ENCODE measurements around the gene PYM1. TPM values are rescaled to one million over a fixed set of nuclear protein-coding genes. Genes with fewer than 3 reads are reported as not detected.

PYM1 gene
- polyA plus RNA-seq, 1 of the 3 experiments (the other 2 are of a cell fraction), result 36.3 TPM

GRCh38 chr12:55852740-55853139 lies 75.0 kb downstream of the PYM1 start:
- H3K36me3 ChIP-seq (replicated peaks in 1 of 2; ENCODE audit: control insufficient read depth in 1 of 2, insufficient read depth in 2 of 2, low read length in 1 of 2), result no peaks in the 10 kb centered on the region
- CTCF ChIA-PET, result interaction anchor here (0.6 kb wide), 1 partner anchor 74 kb away, joined by 4 read pairs; no protein-coding TSS in a partner anchor
- no peaks in the 10 kb centered on the region for H3K79me2 ChIP-seq (ENCODE audit: insufficient read depth)
- H2AFZ ChIP-seq (ENCODE audit: low read depth), result no peak overlapping the region
- H3K4me2 ChIP-seq, result no peak overlapping the region
- H3K9me2 ChIP-seq, result no peaks in the 10 kb centered on the region
- H3K9ac ChIP-seq, result no peak overlapping the region
- no peak for TF ChIP-seq EZH2phosphoT487 (IDR thresholded peaks at IDR 0.05; ENCODE audit: borderline replicate concordance, low read depth)
- no peak for TF ChIP-seq FOXM1 (IDR thresholded peaks at IDR 0.05; ENCODE audit: low read depth)
- TF ChIP-seq GABPA (IDR thresholded peaks at IDR 0.05; ENCODE audit: low read depth), result no peak
- no peak for TF ChIP-seq RCOR1 (IDR thresholded peaks at IDR 0.05; ENCODE audit: low read length)
- no peak for TF ChIP-seq YY1 (IDR thresholded peaks at IDR 0.05; ENCODE audit: low read depth)
- no peak for TF ChIP-seq TEAD4 (IDR thresholded peaks at IDR 0.05; ENCODE audit: borderline replicate concordance, insufficient read depth)
- TF ChIP-seq USF2 (IDR thresholded peaks at IDR 0.05; ENCODE audit: borderline replicate concordance, low read depth, low read length), result no peak
- no peak for TF ChIP-seq RAD21 (IDR thresholded peaks at IDR 0.05; ENCODE audit: low read length)
- no peak for TF ChIP-seq NFIC (IDR thresholded peaks at IDR 0.05; ENCODE audit: borderline replicate concordance)
- no peak for TF ChIP-seq EP300 (IDR thresholded peaks at IDR 0.05; ENCODE audit: borderline replicate concordance in 1 of 2, low read depth in 1 of 2, low read length in 1 of 2)
- peaks cover 0 to 7% of the 10 kb centered on the region in 2 experiments; a peak in 1 of 4 replicates for H3K4me1 ChIP-seq (ENCODE audit: control insufficient read depth in 1 of 2, insufficient read depth in 2 of 2, low read depth in 1 of 2, low read length in 1 of 2)
- peaks cover under 1% of the 10 kb centered on the region for H3F3A ChIP-seq (replicated peaks; ENCODE audit: insufficient read depth)
- no peaks in the 10 kb centered on the region for H3K9me3 ChIP-seq
- no peak overlapping the region for H3K4me3 ChIP-seq (ENCODE audit: low read depth in 2 of 2, low read length in 1 of 2)
- POLR2A ChIA-PET, result no interaction called here
- no peaks in the 10 kb centered on the region for H3K27me3 ChIP-seq (ENCODE audit: insufficient read depth)
- DNase-seq, result no peak
- H3K27ac ChIP-seq (ENCODE audit: low read depth in 2 of 2, low read length in 1 of 2), result no peak overlapping the region
- H4K20me1 ChIP-seq (ENCODE audit: insufficient read depth), result no peaks in the 10 kb centered on the region
- 9% methylated on average over 1 of the region's 1 CpG for WGBS (ENCODE audit: low lambda C conversion rate)

Other genes with a start within 250 kb of the PYM1 start
- 17.6 and 19.7 TPM in 2 replicates for gene ITGA7, start 220.0 kb downstream of the PYM1 start, polyA plus RNA-seq (2012; rRNA removed)
- 277 and 331 TPM in 2 replicates for gene BLOC1S1, start 211.8 kb downstream of the PYM1 start, polyA plus RNA-seq (2012; rRNA removed)
- gene RDH5, start 207.5 kb downstream of the PYM1 start, polyA plus RNA-seq (2012; rRNA removed), result 5.2 and 5.4 TPM in 2 replicates
- gene CD63, start 198.9 kb downstream of the PYM1 start, polyA plus RNA-seq (2012; rRNA removed), result 1,022 and 1,465 TPM in 2 replicates
- 6.9 and 9.4 TPM in 2 replicates for gene GDF11, start 184.8 kb downstream of the PYM1 start, polyA plus RNA-seq (2012; rRNA removed)
- 65.8 and 66.9 TPM in 2 replicates for gene SARNP, start 110.2 kb downstream of the PYM1 start, polyA plus RNA-seq (2012; rRNA removed)
- 35.2 and 37.3 TPM in 2 replicates for gene ORMDL2, start 109.9 kb downstream of the PYM1 start, polyA plus RNA-seq (2012; rRNA removed)
- 11.0 and 15.4 TPM in 2 replicates for gene DNAJC14, start 98.3 kb downstream of the PYM1 start, polyA plus RNA-seq (2012; rRNA removed)
- 5.7 and 6.8 TPM in 2 replicates for gene MMP19, start 85.0 kb downstream of the PYM1 start, polyA plus RNA-seq (2012; rRNA removed)
- 74.6 and 75.9 TPM in 2 replicates for gene DGKA, start 3.3 kb upstream of the PYM1 start, polyA plus RNA-seq (2012; rRNA removed)
- 1.8 and 2.7 TPM in 2 replicates for gene PMEL, start 38.1 kb upstream of the PYM1 start, polyA plus RNA-seq (2012; rRNA removed)
- 34.7 and 43.3 TPM in 2 replicates for gene CDK2, start 38.9 kb upstream of the PYM1 start, polyA plus RNA-seq (2012; rRNA removed)
- 54.0 and 79.4 TPM in 2 replicates for gene RAB5B, start 46.2 kb upstream of the PYM1 start, polyA plus RNA-seq (2012; rRNA removed)
- 23.2 and 25.7 TPM in 2 replicates for gene SUOX, start 69.4 kb upstream of the PYM1 start, polyA plus RNA-seq (2012; rRNA removed)
- gene IKZF4, start 93.1 kb upstream of the PYM1 start, polyA plus RNA-seq (2012; rRNA removed), result 2.0 and 3.9 TPM in 2 replicates
- gene RPS26, start 114.0 kb upstream of the PYM1 start, polyA plus RNA-seq (2012; rRNA removed), result 1,500 and 1,782 TPM in 2 replicates
- 1.4 and 1.5 TPM in 2 replicates for gene ERBB3, start 152.3 kb upstream of the PYM1 start, polyA plus RNA-seq (2012; rRNA removed)
- 207 and 213 TPM in 2 replicates for gene PA2G4, start 176.7 kb upstream of the PYM1 start, polyA plus RNA-seq (2012; rRNA removed)
- 11,334 and 12,464 TPM in 2 replicates for gene RPL41, start 188.7 kb upstream of the PYM1 start, polyA plus RNA-seq (2012; rRNA removed)
- gene ZC3H10, start 190.4 kb upstream of the PYM1 start, polyA plus RNA-seq (2012; rRNA removed), result 1.9 and 2.0 TPM in 2 replicates
- gene ESYT1, start 200.4 kb upstream of the PYM1 start, polyA plus RNA-seq (2012; rRNA removed), result 132 and 143 TPM in 2 replicates
- 203 and 234 TPM in 2 replicates for gene MYL6B, start 224.7 kb upstream of the PYM1 start, polyA plus RNA-seq (2012; rRNA removed)
- gene MYL6, start 230.5 kb upstream of the PYM1 start, polyA plus RNA-seq (2012; rRNA removed), result 4,697 and 4,711 TPM in 2 replicates